Osteocyte (in vitro differentiated cells): Measurements from ENCODE around the gene OPCML. TPM values are rescaled to one million over a fixed set of nuclear protein-coding genes. Genes with fewer than 3 reads are reported as not detected.
A peak's percentile ranks its signal among the peaks of the same experiment; 100 is the strongest.

Experiments used
- DNase-seq: peaks from one replicate; pipeline ENCODE4 v3.0.0; 2021; ENCODE audit warnings: mixed read lengths; ENCODE audit not compliant: unreplicated experiment; ENCODE audit errors: extremely low spot score
- H3K27ac Mint-ChIP-seq: one replicate; pipeline ENCODE4 v1.8.0; 2021; ENCODE audit warnings: mild to moderate bottlenecking, mixed read lengths; ENCODE audit not compliant: unreplicated experiment
- H3K27me3 Mint-ChIP-seq: one replicate; pipeline ENCODE4 v1.8.0; 2021; ENCODE audit warnings: mixed read lengths; ENCODE audit not compliant: unreplicated experiment
- H3K36me3 Mint-ChIP-seq: one replicate; pipeline ENCODE4 v1.8.0; 2021; ENCODE audit warnings: mixed read lengths; ENCODE audit not compliant: unreplicated experiment
- H3K4me1 Mint-ChIP-seq: one replicate; pipeline ENCODE4 v1.8.0; 2021; ENCODE audit warnings: mixed read lengths; ENCODE audit not compliant: unreplicated experiment
- H3K4me3 Mint-ChIP-seq: one replicate; pipeline ENCODE4 v1.8.0; 2021; ENCODE audit warnings: mild to moderate bottlenecking, moderate library complexity, mixed read lengths; ENCODE audit not compliant: unreplicated experiment
- H3K9me3 Mint-ChIP-seq: one replicate; pipeline ENCODE4 v1.8.0; 2021; ENCODE audit warnings: mixed read lengths; ENCODE audit not compliant: unreplicated experiment
- total RNA-seq: library from RNA; stranded (reverse); gene quantifications from 2 replicates; pipeline ENCODE4 v1.2.1, GENCODE V29; 2021
- TF ChIP-seq, protein P1 (sequence below): fragments of 200-600 bp; sonication (generic); IDR thresholded peaks from 2 replicates; pipeline ENCODE4 v1.5.0; 2021; ENCODE audit warnings: antibody characterized with exemption, mild to moderate bottlenecking, moderate library complexity

OPCML gene
- total RNA-seq, 1 donor from 2014 or later: 0.11 TPM

DNA sequence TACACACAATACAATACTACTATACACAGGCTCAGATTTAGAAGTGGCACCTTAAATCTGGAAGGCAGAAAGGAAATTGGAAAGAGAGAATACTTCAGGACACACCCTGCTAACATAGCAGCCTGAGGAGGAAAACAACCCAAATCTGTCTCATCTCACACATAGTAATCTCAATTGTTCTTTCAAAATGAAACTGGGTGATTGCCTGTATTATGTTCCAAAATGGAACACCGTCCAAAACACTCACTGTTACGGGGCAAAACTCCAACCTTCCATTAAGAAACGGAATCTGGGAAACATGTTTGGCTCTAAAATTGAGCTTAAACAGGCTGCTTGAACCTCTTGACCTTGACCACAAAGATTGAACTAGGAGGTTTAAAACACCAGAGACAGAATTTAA lies 572.6 kb downstream of the OPCML start:
- DNase-seq: no peak
- Mint-ChIP-seq H3K36me3 (no peaks in the 10 kb centered on the region), H3K27me3 (no peaks in the 10 kb centered on the region), H3K9me3 (no peaks in the 10 kb centered on the region), H3K4me3 (no peak overlapping the region), H3K4me1 (peaks cover 2% of the 10 kb centered on the region), H3K27ac (no peak overlapping the region)
- TF ChIP-seq, protein P1, sequence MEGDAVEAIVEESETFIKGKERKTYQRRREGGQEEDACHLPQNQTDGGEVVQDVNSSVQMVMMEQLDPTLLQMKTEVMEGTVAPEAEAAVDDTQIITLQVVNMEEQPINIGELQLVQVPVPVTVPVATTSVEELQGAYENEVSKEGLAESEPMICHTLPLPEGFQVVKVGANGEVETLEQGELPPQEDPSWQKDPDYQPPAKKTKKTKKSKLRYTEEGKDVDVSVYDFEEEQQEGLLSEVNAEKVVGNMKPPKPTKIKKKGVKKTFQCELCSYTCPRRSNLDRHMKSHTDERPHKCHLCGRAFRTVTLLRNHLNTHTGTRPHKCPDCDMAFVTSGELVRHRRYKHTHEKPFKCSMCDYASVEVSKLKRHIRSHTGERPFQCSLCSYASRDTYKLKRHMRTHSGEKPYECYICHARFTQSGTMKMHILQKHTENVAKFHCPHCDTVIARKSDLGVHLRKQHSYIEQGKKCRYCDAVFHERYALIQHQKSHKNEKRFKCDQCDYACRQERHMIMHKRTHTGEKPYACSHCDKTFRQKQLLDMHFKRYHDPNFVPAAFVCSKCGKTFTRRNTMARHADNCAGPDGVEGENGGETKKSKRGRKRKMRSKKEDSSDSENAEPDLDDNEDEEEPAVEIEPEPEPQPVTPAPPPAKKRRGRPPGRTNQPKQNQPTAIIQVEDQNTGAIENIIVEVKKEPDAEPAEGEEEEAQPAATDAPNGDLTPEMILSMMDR: no peak

DNA sequence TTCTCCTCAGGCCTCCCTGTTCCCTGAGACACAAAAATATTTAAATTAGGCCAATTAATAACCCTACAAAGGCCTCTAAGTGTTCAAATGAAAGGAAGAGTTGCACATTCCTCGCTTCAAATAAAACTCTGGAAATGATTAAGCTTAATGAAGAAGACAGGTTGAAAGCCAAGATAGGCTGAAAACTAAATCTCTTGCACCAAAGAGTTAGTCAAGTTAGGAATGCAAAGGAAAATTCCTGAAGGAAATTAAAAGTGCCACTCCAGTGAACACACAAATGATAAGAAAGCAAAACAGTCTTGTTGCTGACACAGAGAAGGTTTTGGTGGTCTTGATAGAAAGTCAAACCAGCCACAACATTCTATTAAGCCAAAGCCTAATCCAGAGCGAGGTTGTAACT lies 574.4 kb downstream of the OPCML start:
- Mint-ChIP-seq H3K9me3 (no peaks in the 10 kb centered on the region), H3K4me1 (peaks cover 2% of the 10 kb centered on the region), H3K4me3 (no peak overlapping the region), H3K27ac (no peak overlapping the region), H3K36me3 (no peaks in the 10 kb centered on the region), H3K27me3 (peaks cover 8% of the 10 kb centered on the region)
- no peak for DNase-seq
- TF ChIP-seq, protein P1: no peak

DNA sequence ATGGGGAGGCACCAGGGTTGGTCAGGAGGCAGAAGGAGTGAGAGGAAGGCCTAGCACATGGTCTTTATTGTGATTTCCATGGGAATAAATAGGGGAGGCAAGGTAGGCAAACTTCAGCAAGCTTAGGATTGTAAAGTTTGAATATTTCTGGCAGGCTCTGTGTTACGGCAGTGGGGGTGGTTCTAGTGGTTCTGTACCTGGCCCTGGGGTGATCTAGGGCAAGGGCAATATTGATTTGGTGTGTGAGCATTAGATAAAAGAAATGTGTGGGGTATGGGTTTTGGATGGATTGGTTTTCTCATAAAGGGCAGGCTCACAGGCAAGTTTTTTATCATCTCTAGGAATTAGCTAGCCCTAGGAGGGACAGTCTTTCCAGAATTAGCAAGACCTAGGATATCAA lies 584.0 kb downstream of the OPCML start:
- Mint-ChIP-seq H3K36me3 (no peaks in the 10 kb centered on the region), H3K27ac (no peak overlapping the region), H3K4me3 (no peak overlapping the region), H3K9me3 (no peaks in the 10 kb centered on the region), H3K4me1 (peaks cover 7% of the 10 kb centered on the region), H3K27me3 (peaks cover 16% of the 10 kb centered on the region)
- no peak for DNase-seq
- TF ChIP-seq, protein P1: no peak

DNA sequence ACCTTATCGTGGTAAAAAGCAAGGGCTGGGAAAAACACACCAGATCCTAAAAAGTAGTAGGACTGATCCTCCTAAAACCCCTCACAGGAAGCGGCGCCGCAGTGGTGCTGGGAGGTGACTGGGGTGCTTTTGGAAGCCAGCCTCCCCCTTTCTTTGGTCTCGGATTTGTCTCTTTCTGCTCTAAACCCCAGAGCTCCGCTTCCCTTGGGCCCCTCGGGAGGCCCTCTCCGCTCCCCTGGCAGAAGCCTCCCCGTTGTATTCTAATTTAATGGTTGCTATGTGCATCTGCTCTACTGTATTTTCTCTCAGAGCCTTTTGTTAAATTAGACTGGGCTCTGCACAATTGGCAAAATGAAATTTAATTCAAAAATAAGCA lies 587.7 kb downstream of the OPCML start:
- DNase-seq: no peak
- Mint-ChIP-seq H3K9me3 (no peaks in the 10 kb centered on the region), H3K27ac (no peak overlapping the region), H3K27me3 (peaks cover 15% of the 10 kb centered on the region), H3K36me3 (no peaks in the 10 kb centered on the region), H3K4me1 (peaks cover 16% of the 10 kb centered on the region), H3K4me3 (peak overlapping the region; percentile 58)
- TF ChIP-seq, protein P1: no peak

DNA sequence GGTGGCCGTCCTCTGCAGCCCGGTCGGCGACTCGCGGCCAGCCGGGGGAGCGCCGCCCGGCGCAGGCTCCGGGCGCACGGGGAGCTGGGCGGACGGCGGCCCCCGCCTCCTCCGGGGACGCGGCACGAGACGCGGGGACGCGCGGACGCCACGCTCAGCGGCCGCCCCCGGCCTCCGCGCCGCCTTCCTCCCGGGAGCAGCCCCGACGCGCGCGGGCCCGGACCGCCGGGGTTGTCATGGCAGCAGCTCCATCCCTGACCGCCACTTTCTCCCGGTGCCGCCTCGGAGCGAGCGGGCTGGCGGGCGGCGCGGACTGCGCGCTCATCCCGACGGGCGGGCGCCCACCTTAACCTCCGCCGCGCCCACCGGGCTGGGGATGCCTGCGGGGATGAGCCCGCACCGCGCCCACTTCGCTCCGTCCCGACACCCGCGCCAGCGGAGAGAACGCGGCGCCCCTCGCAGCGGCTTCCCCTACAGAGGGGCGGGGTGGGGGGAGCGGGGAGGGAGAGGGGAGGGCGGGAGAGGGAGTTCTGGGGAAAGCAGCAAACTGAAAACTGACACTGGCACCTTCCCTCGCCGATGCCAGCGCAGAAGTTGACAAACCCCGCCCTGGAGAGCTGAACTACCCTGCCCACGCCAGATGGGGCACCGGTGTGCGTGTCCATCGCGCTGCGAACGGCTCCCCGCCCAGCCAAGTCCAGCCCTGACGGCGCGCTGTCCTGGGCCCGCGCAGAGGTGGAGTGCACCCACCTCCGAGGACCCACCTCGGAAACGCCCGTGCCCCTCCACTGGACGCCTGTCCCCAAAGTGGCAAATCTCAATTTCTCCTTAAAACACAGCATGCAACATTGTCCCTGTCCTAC lies 588.4 kb downstream of the OPCML start:
- Mint-ChIP-seq H3K4me1 (peaks cover 16% of the 10 kb centered on the region), H3K27me3 (peaks cover 15% of the 10 kb centered on the region), H3K9me3 (no peaks in the 10 kb centered on the region), H3K27ac (no peak overlapping the region), H3K36me3 (no peaks in the 10 kb centered on the region), H3K4me3 (peak overlapping the region; percentile 58)
- peak; percentile 83 for DNase-seq
- TF ChIP-seq, protein P1: no peak
